Measurements from ENCODE around the gene PROM2. TPM values are rescaled to one million over a fixed set of nuclear protein-coding genes. Genes with fewer than 3 reads are reported as not detected.
"Not testable (repeated sequence)": the region's sequence is repeated elsewhere in the genome, so short reads cannot be mapped to it uniquely, and the experiment has no call there.

Gene PROM2, protein sequence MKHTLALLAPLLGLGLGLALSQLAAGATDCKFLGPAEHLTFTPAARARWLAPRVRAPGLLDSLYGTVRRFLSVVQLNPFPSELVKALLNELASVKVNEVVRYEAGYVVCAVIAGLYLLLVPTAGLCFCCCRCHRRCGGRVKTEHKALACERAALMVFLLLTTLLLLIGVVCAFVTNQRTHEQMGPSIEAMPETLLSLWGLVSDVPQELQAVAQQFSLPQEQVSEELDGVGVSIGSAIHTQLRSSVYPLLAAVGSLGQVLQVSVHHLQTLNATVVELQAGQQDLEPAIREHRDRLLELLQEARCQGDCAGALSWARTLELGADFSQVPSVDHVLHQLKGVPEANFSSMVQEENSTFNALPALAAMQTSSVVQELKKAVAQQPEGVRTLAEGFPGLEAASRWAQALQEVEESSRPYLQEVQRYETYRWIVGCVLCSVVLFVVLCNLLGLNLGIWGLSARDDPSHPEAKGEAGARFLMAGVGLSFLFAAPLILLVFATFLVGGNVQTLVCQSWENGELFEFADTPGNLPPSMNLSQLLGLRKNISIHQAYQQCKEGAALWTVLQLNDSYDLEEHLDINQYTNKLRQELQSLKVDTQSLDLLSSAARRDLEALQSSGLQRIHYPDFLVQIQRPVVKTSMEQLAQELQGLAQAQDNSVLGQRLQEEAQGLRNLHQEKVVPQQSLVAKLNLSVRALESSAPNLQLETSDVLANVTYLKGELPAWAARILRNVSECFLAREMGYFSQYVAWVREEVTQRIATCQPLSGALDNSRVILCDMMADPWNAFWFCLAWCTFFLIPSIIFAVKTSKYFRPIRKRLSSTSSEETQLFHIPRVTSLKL
- under 1 TPM; 0.88 to 0.91 TPM for total RNA-seq
- not detected for polyA plus RNA-seq
- 0 to 1.3 (median 0.58) reads per million in 6 experiments for total RNA-seq

DNA sequence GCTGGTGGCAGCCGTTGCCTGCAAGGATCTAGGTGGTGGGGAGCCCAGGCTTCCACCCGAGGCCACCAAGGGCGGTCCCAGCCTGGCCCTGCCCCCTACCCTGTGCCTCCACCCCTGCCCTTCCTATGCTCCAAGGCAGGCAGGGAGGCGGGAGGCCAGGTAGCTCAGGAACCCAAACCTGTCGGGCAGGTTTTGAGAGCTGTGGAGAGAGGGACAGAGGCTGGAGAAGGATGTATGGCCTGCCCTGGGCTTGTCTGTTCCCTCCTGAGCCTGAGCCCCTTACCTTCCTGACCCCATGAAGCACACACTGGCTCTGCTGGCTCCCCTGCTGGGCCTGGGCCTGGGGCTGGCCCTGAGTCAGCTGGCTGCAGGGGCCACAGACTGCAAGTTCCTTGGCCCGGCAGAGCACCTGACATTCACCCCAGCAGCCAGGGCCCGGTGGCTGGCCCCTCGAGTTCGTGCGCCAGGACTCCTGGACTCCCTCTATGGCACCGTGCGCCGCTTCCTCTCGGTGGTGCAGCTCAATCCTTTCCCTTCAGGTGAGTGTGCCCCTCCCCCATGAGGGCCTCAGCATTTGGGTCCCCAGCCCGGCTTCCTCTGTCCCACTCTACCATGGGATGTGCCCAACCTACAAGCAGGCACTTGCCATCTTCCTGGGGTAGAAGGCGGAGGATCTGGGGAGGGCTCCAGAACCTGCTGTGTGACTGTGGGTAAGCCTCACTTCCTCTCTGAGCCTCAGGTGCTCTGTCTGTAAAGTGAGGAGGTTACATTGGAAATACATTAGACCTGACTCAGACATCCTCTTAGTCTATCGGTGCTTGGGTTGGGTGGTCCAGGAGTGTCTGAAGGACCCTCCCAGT is at the start of gene PROM2:
Gene PROM2, plus strand, starts transcription at position 159 of the 860 bp plus-strand sequence. Its CDS starts 137 bp downstream, at position 296.
- no peak within 1 kb of the TSS for H3K4me3 Mint-ChIP-seq

DNA sequence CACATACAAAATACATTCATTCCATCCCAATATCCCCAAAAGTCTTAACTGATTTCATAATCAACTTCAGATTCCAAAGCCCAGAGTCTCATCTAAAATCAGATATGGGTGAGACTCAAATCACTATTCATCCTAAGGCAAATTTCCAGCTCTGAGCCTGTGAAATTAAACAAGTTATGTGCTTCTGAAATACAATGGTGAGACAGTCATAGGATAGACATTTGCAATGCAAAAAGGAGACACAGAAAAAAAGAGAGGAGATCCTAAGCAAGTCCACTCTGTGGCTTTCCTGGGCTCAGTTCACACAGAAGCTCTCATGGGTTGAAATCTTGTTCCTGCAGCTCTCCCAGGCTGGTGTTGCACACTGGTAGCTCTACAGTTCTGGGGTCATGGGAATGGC is 48.6 kb upstream of the PROM2 start:
- no peak overlapping the region for H3K27ac Mint-ChIP-seq
- H3K4me1 Mint-ChIP-seq, result no peaks in the 10 kb centered on the region
- H3K4me3 Mint-ChIP-seq, result no peak overlapping the region
- POLR2A ChIA-PET, result no interaction called here
- ATAC-seq, result no peak
- no peak for DNase-seq
- peaks cover 36 to 80% (median 71%) of the 10 kb centered on the region in 3 donors for H3K36me3 Mint-ChIP-seq
- H3K9me3 Mint-ChIP-seq, result peaks cover 16 to 97% (median 56%) of the 10 kb centered on the region in 9 donors
- peaks cover 0 to 2% (median 0%) of the 10 kb centered on the region in 5 donors for H3K27me3 Mint-ChIP-seq

More for the DNA sequence above, at the start of gene PROM2:
- Mint-ChIP-seq H3K36me3 (no peaks in the 10 kb centered on the region), H3K4me1 (no peaks in the 10 kb centered on the region), H3K9me3 (no peaks in the 10 kb centered on the region), H3K27me3 (peaks cover 0 to 1% (median 0%) of the 10 kb centered on the region in 5 donors), H3K27ac (no peak within 1 kb of the TSS)
- peak in 1 of 10 donors; percentile 58 for DNase-seq
- POLR2A ChIA-PET, result no interaction called here
- ATAC-seq, result no peak

DNA sequence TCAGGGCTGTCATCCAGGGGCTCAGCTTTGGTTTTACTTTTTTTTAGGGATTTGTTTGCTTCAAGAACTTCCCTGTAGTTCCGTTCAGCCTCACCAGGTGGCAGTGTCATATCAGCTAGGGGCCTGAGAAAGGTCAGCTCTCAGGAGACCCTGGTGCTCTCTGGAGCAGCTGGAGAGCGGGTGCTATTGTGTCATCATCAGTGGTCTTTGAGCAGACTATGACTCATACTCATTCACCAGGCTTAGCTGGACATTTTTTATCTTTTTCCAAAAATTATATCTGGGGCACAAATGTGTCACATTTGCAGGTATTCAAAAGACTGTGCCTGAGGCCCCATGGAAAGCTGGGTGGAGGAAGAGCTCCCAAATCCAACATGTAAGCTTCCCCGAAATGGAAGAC is 42.5 kb upstream of the PROM2 start:
- no peak for ATAC-seq

DNA sequence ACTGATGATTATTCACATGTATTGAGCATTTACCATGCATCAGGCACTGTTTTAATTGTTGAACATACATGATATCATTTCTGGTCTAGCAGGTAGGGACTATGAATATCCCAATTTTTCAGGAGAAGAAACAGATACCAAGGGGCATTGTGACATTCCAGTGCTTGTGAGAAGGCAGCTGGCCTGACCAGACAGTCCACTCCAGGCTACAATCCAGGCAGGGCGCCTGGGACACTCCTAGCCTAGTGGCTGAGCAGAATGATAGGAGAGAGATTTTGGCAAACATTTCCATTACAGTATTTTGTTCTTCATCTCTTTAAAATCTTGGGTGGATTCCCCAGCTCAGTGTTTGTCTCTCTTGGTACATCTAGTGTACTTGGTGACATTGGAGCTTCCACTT is 42.0 kb upstream of the PROM2 start:
- no peak overlapping the region for H3K4me3 Mint-ChIP-seq
- peaks cover 0 to 2% (median 0%) of the 10 kb centered on the region in 5 donors for H3K27me3 Mint-ChIP-seq
- peaks cover 30 to 66% (median 58%) of the 10 kb centered on the region in 3 donors for H3K36me3 Mint-ChIP-seq
- no peak for ATAC-seq
- POLR2A ChIA-PET, result no interaction called here
- peaks cover 4 to 96% (median 52%) of the 10 kb centered on the region in 9 donors for H3K9me3 Mint-ChIP-seq
- H3K4me1 Mint-ChIP-seq, result no peaks in the 10 kb centered on the region
- H3K27ac Mint-ChIP-seq, result no peak overlapping the region
- no peak for DNase-seq

More for the DNA sequence above, 42.5 kb upstream of the PROM2 start:
- H3K9me3 Mint-ChIP-seq, result peaks cover 4 to 96% (median 50%) of the 10 kb centered on the region in 9 donors
- DNase-seq, result no peak
- no peak overlapping the region for H3K4me3 Mint-ChIP-seq
- peaks cover 30 to 63% (median 60%) of the 10 kb centered on the region in 3 donors for H3K36me3 Mint-ChIP-seq
- no peaks in the 10 kb centered on the region for H3K4me1 Mint-ChIP-seq
- POLR2A ChIA-PET, result no interaction called here
- H3K27me3 Mint-ChIP-seq, result peaks cover 0 to 2% (median 0%) of the 10 kb centered on the region in 5 donors
- no peak overlapping the region for H3K27ac Mint-ChIP-seq

DNA sequence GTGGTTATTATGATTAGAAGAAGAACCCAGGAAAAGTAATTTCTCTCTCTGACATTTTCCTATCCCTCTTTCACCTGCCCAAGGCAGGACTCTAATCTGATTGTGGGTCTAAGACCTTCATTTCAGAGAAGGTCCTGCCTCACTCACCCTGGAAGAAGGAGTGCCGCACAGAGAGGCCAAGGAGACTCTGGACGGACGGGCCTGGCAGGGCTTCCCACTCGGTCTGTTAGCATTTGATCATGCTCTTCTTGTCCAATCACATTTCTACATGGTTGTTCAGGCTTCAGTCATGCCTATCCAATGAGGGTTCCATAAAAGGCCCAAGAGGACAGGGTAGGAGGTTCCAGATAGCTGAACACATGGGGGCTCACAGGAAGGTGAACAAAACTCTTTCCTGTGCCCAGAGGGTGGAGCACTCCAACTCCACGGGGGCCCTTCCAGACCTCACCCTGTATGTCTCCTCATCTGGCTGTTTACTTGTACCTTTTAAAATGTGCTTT is 39.9 kb upstream of the PROM2 start:
- DNase-seq (no peak), ATAC-seq (no peak)
- H3K9me3 Mint-ChIP-seq, result peaks cover 6 to 96% (median 51%) of the 10 kb centered on the region in 9 donors
- no peaks in the 10 kb centered on the region for H3K4me1 Mint-ChIP-seq
- POLR2A ChIA-PET, result no interaction called here
- H3K4me3 Mint-ChIP-seq, result no peak overlapping the region
- peaks cover 0 to 2% (median 0%) of the 10 kb centered on the region in 5 donors for H3K27me3 Mint-ChIP-seq
- H3K36me3 Mint-ChIP-seq, result peaks cover 18 to 64% (median 45%) of the 10 kb centered on the region in 3 donors
- H3K27ac Mint-ChIP-seq, result no peak overlapping the region

DNA sequence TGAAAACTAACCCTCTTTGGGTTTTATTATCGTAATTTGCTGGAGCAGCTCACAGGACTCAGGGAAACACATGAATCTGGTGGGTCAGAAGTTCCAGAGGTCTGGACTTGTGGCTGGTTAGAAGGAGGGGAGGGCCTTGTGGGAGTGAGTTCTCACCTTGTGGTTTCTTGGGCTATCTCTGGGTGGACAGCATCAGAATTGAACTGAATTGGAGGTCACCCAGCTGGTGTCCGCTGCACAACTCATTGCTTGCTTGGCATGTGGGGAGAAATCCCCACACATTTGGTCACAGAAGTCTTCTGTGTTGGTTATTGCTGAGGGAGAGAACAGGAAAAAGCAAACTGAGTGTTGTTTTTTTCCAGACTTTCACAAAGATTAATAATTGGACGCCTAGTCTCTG is 39.4 kb upstream of the PROM2 start:
- H3K9me3 Mint-ChIP-seq, result peaks cover 5 to 96% (median 50%) of the 10 kb centered on the region in 9 donors
- H3K4me3 Mint-ChIP-seq, result peak overlapping the region in 1 of 10 donors; percentile 59
- no peaks in the 10 kb centered on the region for H3K27me3 Mint-ChIP-seq
- ATAC-seq, result no peak
- peaks cover 15 to 62% (median 42%) of the 10 kb centered on the region in 3 donors for H3K36me3 Mint-ChIP-seq
- no peak overlapping the region for H3K27ac Mint-ChIP-seq
- POLR2A ChIA-PET, result no interaction called here
- no peaks in the 10 kb centered on the region for H3K4me1 Mint-ChIP-seq
- no peak for DNase-seq

DNA sequence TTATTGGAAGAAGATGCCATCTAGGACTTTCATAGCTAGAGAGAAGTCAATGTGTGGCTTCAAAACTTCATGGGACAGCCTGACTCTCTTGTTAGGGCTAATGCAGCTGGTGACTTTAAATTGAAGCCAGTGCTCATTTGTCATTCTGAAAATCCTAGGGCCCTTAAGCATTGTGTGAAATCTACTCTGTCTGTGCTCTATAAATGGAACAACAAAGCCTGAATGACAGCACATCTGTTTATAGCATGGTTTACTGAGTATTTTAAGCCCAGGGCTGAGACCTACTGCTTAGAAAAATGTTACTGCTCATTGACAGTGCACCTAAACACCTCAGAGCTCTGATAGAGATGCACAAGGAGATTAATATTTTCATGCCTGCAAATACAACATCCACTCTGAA is 36.1 kb upstream of the PROM2 start:
- H3K4me3 Mint-ChIP-seq, result no peak overlapping the region
- H3K9me3 Mint-ChIP-seq, result peaks cover 14 to 91% (median 60%) of the 10 kb centered on the region in 9 donors
- POLR2A ChIA-PET, result no interaction called here
- ATAC-seq, result no peak
- DNase-seq, result no peak
- H3K36me3 Mint-ChIP-seq, result peaks cover 14 to 64% (median 33%) of the 10 kb centered on the region in 3 donors
- no peaks in the 10 kb centered on the region for H3K27me3 Mint-ChIP-seq
- H3K27ac Mint-ChIP-seq, result no peak overlapping the region
- H3K4me1 Mint-ChIP-seq, result no peaks in the 10 kb centered on the region

DNA sequence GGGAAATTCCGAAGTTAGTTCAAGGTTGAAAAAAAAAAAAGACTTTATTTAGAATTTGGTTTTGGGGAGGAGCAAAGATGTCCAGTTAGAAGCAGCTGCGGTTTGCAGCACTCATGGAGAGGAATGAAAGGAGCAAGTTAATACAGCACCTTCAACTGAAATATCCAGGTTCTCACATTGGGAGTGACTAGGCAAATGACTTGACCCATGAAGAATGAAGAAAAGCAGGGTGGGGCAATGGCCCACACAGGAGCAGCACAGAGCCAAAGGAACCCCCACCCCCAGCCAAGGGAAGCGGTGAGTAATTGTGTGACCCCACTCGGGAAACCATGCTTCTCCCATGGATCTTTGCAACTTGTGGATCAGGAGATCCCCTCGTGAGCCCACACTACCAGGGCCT is 34.2 kb upstream of the PROM2 start:
- DNase-seq (no peak), ATAC-seq (no peak)
- Mint-ChIP-seq H3K4me3 (no peak overlapping the region), H3K27me3 (peaks cover 0 to 5% (median 0%) of the 10 kb centered on the region in 5 donors), H3K9me3 (peaks cover 19 to 82% (median 54%) of the 10 kb centered on the region in 9 donors), H3K27ac (no peak overlapping the region), H3K4me1 (no peaks in the 10 kb centered on the region), H3K36me3 (peaks cover 9 to 61% (median 30%) of the 10 kb centered on the region in 3 donors)
- POLR2A ChIA-PET, result no interaction called here

DNA sequence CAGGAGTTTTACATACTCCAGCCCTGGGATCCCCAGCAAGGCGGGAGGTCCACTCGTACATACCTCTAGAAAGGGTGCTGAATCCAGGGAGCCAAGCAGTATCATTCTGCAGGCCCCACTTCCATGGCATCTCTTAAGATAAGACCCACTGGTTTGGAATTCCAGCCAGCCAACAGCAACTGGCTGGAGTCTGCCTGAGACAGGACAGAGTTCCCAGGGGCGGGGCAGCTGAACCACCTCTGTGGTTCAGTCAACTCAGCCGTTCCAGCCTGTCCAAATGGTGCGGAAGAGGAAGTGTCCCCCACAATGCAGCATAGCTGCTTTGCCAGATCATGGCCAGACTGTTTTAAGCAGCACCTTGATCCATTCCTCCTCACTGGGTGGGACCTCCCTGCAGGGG is 33.7 kb upstream of the PROM2 start:
- peaks cover 20 to 81% (median 56%) of the 10 kb centered on the region in 9 donors for H3K9me3 Mint-ChIP-seq
- peaks cover 0 to 5% (median 0%) of the 10 kb centered on the region in 5 donors for H3K27me3 Mint-ChIP-seq
- POLR2A ChIA-PET, result no interaction called here
- no peak overlapping the region for H3K4me3 Mint-ChIP-seq
- no peaks in the 10 kb centered on the region for H3K4me1 Mint-ChIP-seq
- ATAC-seq, result no peak
- H3K27ac Mint-ChIP-seq, result no peak overlapping the region
- no peak for DNase-seq
- H3K36me3 Mint-ChIP-seq, result peaks cover 8 to 61% (median 31%) of the 10 kb centered on the region in 3 donors

DNA sequence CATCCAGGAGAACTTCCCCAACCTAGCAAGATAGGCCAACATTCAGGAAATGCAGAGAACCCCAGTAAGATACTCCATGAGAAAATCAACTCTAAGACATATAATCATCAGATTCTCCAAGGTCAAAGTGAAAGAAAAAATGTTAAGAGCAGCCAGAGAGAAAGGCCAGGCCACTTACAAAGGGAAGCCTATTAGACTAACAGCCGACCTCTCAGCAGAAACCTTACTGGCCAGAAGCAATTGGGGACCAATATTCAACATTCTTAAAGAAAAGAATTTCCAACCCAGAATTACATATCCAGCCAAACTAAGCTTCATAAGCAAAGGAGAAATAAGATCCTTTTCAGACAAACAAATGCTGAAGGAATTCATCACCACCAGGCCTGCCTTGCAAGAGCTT is 32.2 kb upstream of the PROM2 start:
- DNase-seq, ATAC-seq, H3K27me3 Mint-ChIP-seq, H3K4me3 Mint-ChIP-seq, H3K27ac Mint-ChIP-seq, H3K4me1 Mint-ChIP-seq, POLR2A ChIA-PET: not testable (repeated sequence)
- peaks cover 4 to 60% (median 31%) of the 10 kb centered on the region in 3 donors for H3K36me3 Mint-ChIP-seq
- peaks cover 9 to 81% (median 57%) of the 10 kb centered on the region in 9 donors for H3K9me3 Mint-ChIP-seq

DNA sequence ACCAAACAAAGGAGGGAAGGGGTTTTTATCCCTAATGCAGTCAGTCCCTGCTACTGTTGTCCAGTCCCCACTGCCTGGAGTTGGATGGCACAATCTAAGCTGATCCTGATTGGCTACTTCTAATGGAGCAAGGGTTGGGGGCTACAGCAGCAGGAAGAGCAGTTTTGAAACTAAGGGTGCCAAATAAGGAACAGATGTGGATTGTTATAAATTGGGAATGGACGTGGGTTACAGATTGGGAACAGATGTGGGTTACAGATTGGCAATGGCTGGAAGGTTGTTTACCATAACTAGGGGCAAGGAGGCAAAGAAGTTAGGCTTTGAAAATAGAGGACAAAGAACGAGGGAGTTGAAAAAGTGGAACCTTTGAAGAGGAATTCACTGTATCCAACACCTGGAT is 16.0 kb upstream of the PROM2 start:
- no peak for ATAC-seq
- POLR2A ChIA-PET, result no interaction called here
- Mint-ChIP-seq H3K4me1 (no peaks in the 10 kb centered on the region), H3K9me3 (peaks cover 0 to 61% (median 52%) of the 10 kb centered on the region in 9 donors), H3K27ac (no peak overlapping the region), H3K36me3 (peaks cover 5 to 29% (median 14%) of the 10 kb centered on the region in 3 donors), H3K4me3 (no peak overlapping the region), H3K27me3 (peaks cover 0 to 11% (median 5%) of the 10 kb centered on the region in 5 donors)
- DNase-seq, result no peak

Measured in naive thymus-derived CD8-positive, alpha-beta T cell (primary cell).